ENCODE results near the gene CDH2.

- no peak for TF ChIP-seq CTCF (IDR thresholded peaks at IDR 0.05)
- no peak for TF ChIP-seq POLR2AphosphoS5 (IDR thresholded peaks at IDR 0.05)
- no peak for TF ChIP-seq POLR2A (IDR thresholded peaks at IDR 0.05)
Observed at GRCh38 chr18:28043631-28044030, 133.3 kb downstream of the CDH2 start.

Data from suprapubic skin (tissue), 4 donors.